NCI-H2171 (cell line): ENCODE results near the gene GRIN2C.

ENCODE experiments used
- DNase-seq: peaks from one replicate; lab custom pipeline; 2025; lab: John Stamatoyannopoulos, UW

The GRIN2C gene

DNA sequence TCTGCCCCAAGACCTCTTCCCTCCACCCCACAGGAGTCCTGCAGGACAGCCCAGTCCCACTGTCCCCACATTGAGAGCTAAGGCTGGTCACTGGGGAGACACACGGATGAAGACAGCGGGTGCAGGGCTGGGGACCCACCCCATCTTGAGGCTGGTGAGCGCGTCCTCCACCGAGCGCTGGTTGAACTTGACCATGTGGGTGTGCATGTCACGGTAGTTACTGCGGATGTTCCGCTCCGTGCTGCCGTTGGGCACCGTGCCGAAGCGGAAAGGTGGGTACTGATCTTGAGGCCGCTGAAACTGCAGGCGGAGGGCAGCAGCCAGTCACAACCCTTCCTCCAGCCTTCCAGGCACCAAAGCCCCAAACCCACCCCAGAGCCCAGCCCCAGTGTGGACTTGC is 13.1 kb downstream of the GRIN2C start:
- no peak for DNase-seq

DNA sequence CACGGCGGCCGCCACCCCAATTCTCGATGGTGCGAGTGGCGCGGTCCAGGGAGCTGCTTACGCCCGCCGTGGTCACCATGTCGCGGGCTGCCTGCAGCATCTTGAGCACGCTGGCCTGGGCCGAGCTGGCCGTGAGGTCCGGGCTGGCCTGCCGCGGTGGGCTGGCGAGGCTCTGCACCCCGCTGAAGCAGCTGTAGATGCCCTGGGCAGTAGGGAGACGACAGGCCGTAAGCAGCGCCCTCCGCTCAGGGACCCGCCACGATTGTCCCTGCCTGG is 16.4 kb downstream of the GRIN2C start:
- DNase-seq = no peak

DNA sequence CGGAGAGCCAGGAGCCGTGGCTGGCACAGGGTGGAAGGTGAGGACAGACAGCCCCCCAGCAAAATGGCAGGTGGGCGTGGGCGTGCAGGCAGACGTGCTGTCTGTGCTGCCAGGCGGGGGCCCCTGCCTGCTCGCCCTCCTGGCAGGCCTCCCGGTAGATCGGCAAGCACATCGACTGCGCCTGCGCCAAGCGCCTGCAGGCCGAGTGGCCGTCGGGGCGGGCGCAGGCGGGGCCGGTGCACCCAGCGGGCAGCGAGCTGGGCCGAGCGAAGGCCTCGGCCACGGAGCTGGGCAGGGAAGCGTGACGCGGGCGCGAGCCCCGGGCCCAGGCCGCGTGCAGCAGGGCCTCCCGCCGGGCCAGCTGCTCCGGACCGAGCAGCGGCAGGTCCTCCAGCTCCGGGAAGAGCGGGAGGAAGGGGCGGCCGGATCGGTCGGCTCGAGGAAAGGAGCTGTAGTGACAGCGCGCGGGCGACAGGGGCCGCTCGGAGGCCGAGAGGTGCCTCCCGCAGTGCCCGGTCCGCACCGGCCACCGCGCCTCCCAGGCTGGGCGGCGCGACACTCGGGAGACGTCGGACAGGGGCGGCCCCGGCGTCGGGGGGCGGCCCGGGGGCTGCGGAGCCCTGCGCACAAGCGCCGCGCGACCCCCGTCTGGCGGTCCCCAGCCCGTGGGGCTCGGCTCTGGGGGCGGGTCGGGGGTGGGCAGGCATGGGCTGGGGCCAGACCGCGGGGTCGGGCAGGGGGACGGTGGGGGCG is 16.9 kb downstream of the GRIN2C start:
- peak; percentile 61 for DNase-seq

DNA sequence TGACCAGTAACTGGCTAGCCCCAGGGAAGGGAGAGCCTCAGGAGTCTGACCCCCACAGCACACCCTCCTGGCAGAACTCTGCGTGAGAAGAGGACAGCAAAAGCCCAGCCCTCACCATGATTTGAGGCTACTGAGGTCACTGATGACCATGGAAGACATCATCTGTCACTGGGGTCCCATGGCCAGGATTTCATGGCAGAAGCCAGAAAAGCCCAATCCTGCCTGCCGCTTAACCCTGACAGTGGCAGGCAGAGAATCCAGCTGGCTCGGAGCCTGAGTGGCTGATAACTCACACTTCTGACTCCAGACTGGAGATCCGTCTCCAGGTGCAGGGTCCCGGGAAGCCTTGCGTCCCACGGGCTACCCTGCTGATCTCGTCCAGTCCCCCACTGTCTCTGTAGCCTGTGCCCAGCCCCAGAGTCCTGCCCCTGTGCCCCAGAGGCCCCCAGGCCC is 17.5 kb downstream of the GRIN2C start:
- no peak for DNase-seq

DNA sequence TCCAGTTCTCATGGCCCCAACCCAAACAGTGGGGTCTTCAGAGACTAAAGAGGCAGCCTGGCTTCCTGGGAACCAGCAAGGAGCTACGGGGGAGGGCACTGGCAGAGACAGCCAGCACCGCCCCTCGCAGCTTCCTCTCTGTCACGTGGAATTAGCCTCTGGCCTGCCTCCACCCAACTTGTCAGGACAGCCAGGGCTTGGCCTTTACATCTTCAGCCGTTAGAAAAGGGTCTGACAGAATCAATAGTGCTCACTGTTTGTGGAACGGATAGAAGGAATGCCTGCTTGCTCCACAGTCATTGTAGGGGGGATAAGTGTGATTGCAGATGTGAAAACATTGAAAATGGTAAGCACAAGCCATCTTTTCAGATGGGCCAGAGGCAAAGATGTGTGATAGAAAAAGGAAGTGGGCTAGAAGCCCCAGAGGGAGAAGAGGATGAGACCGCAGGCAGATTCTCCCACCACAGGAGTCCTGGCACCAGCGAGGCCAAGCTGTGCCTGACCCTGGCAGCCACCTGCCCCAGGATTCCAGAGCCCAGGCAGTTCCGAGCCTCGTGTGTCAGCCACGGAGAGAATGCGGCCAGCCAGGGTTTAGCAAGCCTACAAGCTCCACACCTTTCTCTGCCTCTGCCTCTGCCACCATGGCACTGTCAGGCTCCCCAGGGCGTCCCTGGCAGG is 18.6 kb downstream of the GRIN2C start:
- no peak for DNase-seq

DNA sequence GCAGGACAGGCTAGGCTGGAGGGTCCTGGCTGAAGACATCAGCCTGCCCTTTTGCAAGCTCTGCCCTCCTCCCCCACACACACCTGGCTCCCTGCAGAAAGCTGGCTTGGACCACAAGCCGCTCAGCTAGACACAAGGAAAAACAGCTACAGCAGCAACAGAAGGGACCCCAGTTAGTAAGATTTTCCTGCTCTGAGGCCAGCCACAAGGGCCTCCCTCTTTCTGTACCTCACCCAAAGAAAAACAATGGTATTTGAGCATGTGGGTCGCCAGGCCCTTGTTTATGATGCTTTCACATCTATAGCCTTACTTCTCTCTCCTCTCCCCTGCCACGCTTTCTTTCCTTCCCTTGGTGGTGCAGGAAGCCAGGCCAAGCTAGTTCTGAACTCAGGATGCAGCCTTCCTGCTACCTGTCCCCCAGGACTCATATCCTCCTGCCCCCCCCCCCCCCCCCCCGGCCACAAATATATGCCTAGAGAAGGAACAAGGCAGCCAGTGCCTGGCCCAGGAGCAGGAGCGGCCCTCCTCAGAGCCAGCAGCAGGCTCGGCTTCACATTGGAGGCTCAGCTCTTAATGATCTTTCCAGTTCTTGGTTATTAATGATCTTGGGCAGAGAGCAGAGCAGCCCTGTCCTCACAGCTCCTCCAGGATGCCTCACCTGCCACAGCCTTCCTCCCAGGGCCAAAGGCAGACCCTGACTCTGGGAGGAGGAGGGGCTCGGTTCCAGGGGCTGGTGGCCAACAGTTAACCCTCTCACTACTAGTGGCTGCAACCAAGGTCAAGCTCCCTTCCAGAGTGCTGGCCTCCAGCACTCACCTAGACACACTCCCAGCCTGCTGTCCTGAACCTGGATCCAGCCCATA is 19.5 kb downstream of the GRIN2C start:
- no peak for DNase-seq

DNA sequence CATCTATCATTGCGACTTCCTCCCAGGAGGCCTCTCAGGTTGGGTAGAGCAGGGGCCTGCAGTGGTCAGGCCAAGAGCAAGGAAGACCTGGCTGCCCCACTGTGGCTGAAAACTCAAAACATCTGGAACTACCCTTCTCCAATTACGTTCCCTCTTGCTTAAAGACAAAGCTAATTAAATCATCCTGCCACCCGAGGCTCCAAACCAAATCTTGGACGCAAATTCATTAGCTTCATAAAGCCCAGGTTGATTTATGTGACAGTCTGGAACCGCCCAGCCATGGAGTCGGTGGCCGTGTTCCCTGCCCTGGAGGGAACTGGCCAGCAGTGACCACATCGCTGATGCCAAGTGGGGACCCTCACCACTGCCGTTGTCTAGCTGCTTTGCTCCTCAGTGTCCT is 21.4 kb downstream of the GRIN2C start:
- DNase-seq = no peak

DNA sequence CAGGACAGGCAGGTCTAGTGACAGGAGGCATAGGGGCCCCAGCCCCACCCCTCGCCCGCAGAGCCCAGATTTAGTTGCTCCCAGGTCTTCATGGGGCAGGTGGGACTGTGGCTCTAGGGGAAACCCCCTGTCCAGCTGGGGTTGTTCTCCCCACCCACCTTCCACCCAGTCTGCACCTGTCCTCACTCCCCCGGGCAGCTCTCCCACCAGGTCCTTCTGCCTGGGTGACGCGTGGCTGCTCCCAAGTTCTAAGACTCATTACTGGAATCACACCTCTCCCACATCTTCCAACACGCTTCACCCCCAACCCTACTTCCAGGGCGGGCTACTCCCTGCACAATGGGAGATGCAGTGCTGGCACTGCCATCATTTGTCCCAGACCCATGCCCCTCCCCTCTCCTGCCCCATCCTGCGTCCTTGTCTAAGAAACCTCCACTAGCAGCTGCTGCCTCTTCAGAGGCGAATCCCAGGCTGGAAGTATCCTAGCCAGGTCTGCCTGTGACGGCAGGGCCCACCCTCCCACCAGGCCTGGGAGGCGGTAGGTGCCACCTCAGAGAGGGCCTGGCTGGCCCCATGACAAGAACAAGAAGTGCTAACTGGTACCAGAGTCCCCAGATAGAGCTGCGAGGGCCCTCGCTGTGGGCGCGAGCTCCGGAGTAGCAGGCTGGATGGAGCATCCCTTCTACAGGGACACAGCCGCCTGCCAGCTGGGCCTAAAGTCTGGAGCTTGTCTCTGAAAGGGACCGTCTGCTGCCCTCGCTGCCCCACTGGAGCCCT is 22.8 kb downstream of the GRIN2C start:
- DNase-seq = no peak

DNA sequence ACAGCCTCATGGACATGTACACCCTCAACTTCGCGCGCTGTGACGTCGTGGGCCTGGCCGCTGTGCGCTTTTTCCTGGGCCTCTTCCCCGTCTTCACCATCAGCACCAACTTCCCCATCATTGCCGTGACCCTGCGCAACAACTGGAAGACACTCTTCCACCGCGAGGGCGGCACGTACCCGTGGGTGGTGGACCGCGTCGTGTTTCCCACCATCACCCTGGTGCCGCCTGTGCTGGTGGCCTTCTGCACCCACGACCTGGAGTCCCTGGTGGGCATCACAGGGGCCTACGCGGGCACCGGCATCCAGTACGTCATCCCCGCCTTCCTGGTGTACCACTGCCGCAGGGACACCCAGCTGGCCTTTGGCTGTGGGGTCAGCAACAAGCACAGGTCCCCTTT is 23.5 kb downstream of the GRIN2C start:
- DNase-seq = no peak

DNA sequence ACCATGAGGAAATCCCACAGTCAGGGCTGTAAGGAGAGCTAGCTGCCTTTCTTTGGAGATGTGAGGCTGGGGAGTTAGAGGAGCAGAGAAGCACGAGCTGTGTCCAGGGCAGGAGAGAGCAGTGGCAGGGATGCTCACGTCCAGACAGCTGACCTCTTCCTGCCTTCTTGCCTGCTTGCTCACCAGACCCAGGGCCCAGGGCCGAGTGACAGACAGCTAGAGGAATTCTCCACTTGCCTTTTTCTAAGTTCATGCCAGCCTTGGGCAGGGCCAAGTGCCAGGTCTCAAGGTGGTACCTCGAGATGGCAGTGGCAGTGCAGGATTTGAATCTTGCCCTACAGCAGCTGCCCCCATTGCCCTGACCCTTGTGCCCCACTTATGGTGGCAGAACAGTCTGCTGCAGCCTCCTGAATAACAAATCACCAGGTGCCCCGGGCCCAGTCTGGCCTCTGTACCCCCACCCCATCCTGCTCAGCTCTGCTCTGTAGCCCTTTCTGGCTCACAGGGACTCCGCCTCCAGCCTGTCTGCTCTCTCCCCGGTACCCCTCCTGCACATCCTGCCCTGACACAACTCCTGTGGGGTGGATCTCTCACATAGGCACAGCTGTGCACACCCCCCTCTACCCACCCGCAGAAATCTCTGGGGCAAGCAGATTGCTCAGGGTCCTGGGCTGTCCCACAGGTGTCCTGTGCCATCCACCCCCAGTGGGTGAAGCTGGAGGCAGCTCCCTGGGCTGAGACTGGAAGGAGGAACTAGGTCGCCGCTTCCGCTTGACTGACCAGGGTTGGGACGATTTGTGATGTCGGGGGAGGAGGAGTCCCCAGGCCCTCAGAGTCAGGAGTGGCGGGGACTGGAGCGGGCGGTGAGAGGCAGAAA is 25.9 kb downstream of the GRIN2C start:
- DNase-seq = no peak

DNA sequence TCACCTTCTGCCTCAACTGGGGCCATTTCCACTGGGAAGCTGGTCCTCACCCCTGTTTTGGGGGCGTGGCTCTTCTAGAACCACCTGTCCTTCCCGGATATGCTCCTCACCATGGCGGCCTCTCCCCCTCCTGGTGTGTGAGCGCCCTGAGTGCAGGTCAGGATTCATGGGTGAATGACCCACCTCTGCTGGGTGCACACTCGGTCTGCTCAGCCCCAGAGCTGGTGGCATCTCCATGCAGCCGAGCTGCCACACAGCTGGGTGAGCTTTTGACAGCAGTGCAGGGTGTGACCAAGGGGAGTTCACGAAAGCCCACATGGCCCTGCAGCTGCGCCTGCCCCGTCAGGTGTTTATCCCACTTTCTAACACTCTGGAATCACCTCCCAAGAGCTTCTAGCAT is 27.3 kb downstream of the GRIN2C start:
- DNase-seq = peak; percentile 60

DNA sequence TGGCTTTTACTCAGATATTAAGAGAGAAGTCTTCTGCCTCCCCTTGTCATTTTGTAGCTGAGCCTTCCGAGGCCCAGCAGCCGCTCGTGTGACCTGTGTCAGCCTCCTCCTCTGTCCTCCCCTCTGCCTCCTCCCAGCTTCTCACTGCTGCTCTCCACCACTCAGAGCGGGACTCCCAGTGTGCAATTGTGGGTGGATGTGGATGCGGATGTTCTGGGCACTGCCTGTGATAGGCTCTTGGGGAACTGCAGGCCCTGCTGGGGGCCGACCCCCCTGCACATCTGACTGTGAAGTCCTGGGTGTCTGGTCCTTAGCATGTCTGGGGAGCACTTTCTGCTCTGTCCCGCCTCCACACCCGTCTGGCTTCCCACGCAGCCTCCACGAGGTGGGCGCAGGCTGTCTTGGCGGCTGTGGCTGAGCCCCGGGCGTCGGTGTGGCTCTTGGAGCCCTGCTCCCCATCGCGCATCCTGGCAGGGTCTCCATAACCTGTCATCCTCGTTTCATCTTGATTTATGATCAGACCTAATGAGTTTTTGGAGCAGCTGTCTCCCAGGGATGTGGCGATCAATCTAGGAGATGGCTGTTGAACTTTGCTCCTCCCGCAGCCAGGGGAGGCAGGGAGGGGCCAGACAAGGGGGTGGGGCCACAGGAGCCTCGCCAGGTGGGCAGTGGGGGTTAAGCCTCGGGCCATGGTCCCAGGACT is 28.1 kb downstream of the GRIN2C start:
- DNase-seq = peak; percentile 75

DNA sequence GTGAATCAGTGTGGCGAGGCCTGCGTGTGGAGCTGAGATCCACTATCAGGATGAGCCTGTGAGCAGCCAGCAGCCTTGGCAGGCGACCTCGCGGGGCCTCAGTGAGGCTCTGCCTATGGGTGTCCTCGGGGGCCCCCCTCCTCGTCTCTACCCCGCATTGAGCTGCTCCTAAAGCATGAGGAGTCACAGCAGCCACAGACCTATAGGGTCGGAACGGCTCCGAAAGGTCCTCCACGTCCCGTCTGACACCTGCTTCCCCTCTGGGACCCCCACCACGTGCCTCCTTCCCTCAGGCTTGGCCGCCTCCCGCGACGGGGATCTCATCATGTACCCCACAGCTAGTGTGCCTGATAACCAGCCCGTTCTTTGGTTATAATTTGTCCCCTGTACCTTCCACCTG is 28.8 kb downstream of the GRIN2C start:
- no peak for DNase-seq

DNA sequence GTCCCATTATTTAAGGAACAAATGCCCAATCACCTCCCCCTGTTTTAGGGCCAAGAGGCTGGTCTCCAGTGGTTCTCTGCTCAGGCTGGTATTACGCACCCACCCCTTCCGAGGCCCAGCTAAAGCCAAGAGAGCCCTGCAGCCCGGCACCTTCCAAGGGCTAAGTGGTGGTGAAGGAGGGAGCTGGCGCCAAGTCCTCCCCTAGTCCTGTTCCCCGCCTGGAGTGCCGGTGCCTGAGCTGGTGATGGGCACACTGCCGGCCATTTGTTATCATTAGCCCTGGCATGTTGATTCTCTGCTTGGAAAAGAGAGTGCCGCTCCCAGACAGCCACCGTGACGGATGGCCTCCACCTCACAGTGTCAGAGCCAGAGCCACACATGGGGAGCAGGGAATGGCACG is 31.9 kb downstream of the GRIN2C start:
- DNase-seq = no peak

DNA sequence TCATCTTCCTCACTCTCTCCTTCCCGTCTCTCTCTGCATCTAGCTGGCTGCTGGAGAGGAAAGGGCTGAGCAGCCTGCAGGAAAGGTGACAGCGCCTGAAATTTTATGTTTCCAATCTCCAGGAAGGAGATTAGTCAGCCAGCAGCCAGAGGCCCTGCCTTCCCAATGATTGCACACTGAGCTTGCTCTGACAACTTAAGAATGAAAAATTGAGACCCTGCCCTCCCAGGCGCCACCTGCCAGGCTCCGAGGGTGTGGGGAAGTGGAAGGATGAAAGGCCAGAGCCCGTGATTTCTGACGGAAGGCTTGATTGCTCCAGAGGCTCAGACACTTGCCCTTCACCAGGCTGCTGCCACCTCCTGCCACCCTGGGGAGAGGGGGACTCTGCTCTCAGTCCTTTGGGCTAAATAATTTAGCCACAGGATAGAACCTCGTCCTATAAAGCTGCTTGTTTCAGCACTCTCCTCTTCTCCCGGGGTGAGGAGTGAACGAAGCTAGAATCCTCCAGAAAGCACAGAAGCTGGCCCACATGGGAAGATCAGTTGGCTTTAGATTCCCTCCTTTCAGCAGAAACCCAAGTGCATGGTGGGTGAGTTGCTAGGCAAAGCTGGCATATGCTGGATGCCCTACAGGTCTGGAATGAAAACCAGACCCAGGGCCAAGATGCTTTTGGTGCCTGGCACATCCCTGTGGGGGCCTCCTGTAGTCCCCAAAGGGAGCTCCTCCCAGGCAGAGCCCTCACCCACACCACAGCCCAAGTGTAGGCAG is 33.5 kb downstream of the GRIN2C start:
- no peak for DNase-seq

DNA sequence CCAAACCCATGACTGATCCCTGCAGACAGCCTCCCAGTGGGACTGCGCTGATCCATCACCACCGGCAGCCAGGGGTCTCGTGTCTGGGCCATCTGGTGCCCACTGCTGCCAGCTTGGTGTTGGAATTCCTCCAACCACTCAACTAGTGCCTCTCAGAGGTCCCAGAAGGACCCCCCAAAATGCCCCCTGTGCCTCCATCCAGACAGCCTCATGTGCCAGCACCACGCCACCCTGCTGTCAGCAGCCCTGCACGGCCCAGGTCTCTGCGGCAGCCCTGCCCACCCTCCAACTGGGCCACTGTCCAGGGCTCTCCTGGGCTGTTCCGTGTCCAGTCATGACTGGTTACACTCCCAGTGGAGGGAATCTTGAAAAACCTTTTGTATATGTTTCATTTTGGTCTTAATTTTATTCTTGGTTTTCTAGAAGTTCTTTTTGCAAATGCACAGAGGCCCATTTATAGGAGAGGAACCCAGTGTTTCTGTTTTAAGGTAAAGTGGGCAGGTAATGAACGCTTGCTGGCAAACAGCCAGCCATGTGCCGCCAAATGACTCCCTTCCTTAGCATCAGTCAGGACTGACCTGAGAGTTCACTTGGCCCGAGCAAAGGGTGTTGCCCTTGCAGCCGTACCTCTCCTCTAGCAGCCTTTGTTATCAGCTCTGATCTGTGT is 34.6 kb downstream of the GRIN2C start:
- peak; percentile 67 for DNase-seq

DNA sequence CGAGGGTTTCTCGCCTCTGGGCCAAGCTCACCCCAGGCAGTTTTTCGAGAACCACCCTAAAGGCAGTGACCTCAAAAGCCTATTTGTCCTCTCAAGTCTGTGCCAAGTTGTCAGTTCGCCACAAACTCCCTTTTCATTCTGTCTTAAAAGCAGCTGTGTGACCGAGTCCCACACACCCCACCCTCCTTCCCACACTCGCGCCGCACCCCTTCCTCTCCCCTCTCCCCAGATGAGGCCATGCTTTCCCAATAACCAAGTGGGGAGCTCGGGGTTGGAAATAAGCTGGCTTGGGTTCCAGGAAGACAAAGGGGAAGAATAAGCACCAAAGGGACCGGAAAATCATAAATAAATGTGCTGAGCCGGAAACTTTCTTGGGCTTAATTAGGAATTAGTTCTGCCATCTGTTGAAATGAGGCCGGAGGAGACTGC is 36.7 kb downstream of the GRIN2C start:
- no peak for DNase-seq

DNA sequence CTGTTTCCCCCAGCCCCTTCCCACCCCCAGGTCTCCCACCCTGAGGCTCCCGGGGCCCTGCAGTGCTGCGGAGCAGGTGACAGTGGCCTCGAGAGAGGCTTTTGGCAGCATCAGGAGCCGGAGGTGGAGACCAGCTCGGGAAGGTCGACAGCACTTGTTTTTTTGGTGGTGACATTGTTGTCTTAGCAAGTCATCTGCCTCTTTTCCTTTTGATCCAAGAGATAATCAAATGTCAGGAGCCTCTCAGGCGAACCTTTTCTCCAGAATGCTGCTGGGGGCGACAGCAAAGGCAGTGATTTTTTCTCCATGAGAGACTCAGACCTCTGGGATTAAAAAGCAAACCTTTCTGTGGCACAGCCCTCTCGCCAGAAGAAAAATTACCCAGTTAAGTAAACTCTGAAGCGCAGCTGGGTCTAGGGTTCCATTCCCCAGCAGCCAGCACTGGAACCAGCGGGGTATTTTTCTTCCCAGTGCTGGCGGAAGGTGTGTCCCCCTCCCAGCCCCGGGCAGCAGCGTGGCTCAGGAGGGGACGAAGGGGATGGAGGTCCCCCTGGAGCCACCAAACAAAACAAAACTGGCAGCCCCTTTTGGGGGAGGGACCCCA is 37.2 kb downstream of the GRIN2C start:
- DNase-seq = no peak
